Measurements from ENCODE around the gene DNM1L.

- TF ChIP-seq CTCF (IDR thresholded peaks at IDR 0.05) (no peak), TAF1 (IDR thresholded peaks at IDR 0.05; ENCODE audit: borderline replicate concordance, low read depth, low read length) (no peak), NFIC (IDR thresholded peaks at IDR 0.05; ENCODE audit: borderline replicate concordance) (no peak), RAD21 (IDR thresholded peaks at IDR 0.05; ENCODE audit: low read length) (no peak), TCF12 (IDR thresholded peaks at IDR 0.05) (no peak), SMC3 (IDR thresholded peaks at IDR 0.05; ENCODE audit: low read depth, low read length) (no peak), YY1 (IDR thresholded peaks at IDR 0.05; ENCODE audit: low read depth) (no peak)
Observed at GRCh38 chr12:32714772-32715171, 35.7 kb downstream of the DNM1L start.

Measured in SK-N-SH (cell line).